Smooth muscle cell (in vitro differentiated cells): ENCODE measurements around the gene TMCC3. TPM values are rescaled to one million over a fixed set of nuclear protein-coding genes. Genes with fewer than 3 reads are reported as not detected.
A peak's percentile ranks its signal among the peaks of the same experiment; 100 is the strongest.
"Not testable (repeated sequence)": the region's sequence is repeated elsewhere in the genome, so short reads cannot be mapped to it uniquely, and the experiment has no call there.

Experiments
- DNase-seq: peaks from one replicate; lab custom pipeline; 2025; ENCODE audit not compliant: unreplicated experiment; lab: John Stamatoyannopoulos, UW
- H2AFZ ChIP-seq: fragments of 200-600 bp; sonication (generic); 2 replicates; pipeline ENCODE4 v1.6.0; 2016; ENCODE audit warnings: antibody characterized with exemption, low read depth, mild to moderate bottlenecking
- H3F3A ChIP-seq: fragments of 200-600 bp; sonication (generic); 2 replicates; pipeline ENCODE4 v1.6.0; 2017; ENCODE audit warnings: antibody characterized with exemption, low read depth
- H3K27ac ChIP-seq: fragments of 200-600 bp; sonication (generic); 2 replicates; pipeline ENCODE4 v1.5.1; 2016; ENCODE audit warnings: low read depth, mild to moderate bottlenecking
- H3K27me3 ChIP-seq: fragments of 200-600 bp; sonication (generic); 2 replicates; pipeline ENCODE4 v1.6.1; 2016; ENCODE audit warnings: low read depth, mild to moderate bottlenecking
- H3K36me3 ChIP-seq: fragments of 200-600 bp; sonication (generic); 2 replicates; pipeline ENCODE4 v1.5.1; 2016; ENCODE audit warnings: low read depth
- H3K4me1 ChIP-seq: fragments of 200-600 bp; sonication (generic); 2 replicates; pipeline ENCODE4 v1.5.1; 2016; ENCODE audit warnings: low read depth
- H3K4me2 ChIP-seq: fragments of 200-600 bp; sonication (generic); 2 replicates; pipeline ENCODE4 v1.6.0; 2016; ENCODE audit warnings: mild to moderate bottlenecking
- H3K4me3 ChIP-seq: fragments of 200-600 bp; sonication (generic); 2 replicates; pipeline ENCODE4 v1.5.1; 2016; ENCODE audit warnings: mild to moderate bottlenecking
- H3K79me2 ChIP-seq: fragments of 200-600 bp; sonication (generic); 2 replicates; pipeline ENCODE4 v1.6.0; 2016; ENCODE audit warnings: low read depth, mild to moderate bottlenecking
- H3K9ac ChIP-seq: fragments of 200-600 bp; sonication (generic); 2 replicates; pipeline ENCODE4 v1.6.0; 2016; ENCODE audit warnings: low read depth
- H3K9me3 ChIP-seq: fragments of 200-600 bp; sonication (generic); replicated peaks from 2 replicates; pipeline ENCODE4 v1.5.1; 2016; ENCODE audit warnings: low read depth
- H4K20me1 ChIP-seq: fragments of 200-600 bp; sonication (generic); 2 replicates; pipeline ENCODE4 v1.6.0; 2016; ENCODE audit warnings: low read depth
- CTCF ChIP-seq: fragments of 200-600 bp; sonication (generic); IDR thresholded peaks from 2 replicates; pipeline ENCODE4 v1.5.1; 2017; ENCODE audit warnings: borderline replicate concordance, mild to moderate bottlenecking, antibody characterized with exemption; ENCODE audit not compliant: insufficient read depth, poor library complexity, severe bottlenecking
- WGBS: methylation state at CpG from one replicate; pipeline ENCODE4 v1.1.7; 2016; ENCODE audit warnings: low lambda C conversion rate; 5-methylcytosine and 5-hydroxymethylcytosine counted together
- polyA plus RNA-seq: library from polyadenylated mRNA; unstranded; fragments of >200 nt; fragmentation: Nextera tagmentation; extraction: Ambion mirVana; gene quantifications from 2 replicates; pipeline ENCODE4 v1.2.1, GENCODE V29; 2016
- total RNA-seq: library from RNA; depleted of rRNA; stranded (reverse); fragments of >200 nt; gene quantifications from 2 replicates; pipeline ENCODE4 v1.2.3, GENCODE V29; 2014

Gene TMCC3
- total and polyA plus RNA-seq, 2 experiments from 2014 or later, result 7.0 to 11.2 TPM

DNA sequence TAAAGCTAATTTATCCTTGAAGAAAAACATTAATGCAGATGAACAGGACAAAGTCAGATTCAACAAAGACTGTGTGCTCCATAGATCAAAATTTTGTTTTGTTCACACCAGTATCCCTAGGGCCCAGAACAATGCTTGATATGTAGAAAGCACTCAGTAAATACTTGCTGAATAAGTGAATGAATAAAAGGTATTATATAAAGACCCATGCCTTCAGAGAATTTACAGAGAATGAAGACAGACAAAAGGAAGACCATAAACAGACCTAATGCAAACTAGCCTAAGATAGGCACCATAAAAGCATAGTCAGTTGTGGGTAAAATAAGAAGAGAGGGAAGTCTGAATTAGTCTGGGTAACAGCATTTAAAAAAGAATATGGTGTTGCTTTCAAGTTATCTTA, 47.3 kb upstream of the TMCC3 start:
- Histone ChIP-seq H4K20me1 (no peaks in the 10 kb centered on the region), H3K36me3 (no peaks in the 10 kb centered on the region), H3K4me2 (no peak overlapping the region), H3K4me3 (no peak overlapping the region), H3K4me1 (no peaks in the 10 kb centered on the region), H2AFZ (no peak overlapping the region), H3K27ac (no peak overlapping the region), H3K9me3 (no peaks in the 10 kb centered on the region), H3K79me2 (no peaks in the 10 kb centered on the region), H3K27me3 (no peaks in the 10 kb centered on the region), H3F3A (no peaks in the 10 kb centered on the region), H3K9ac (no peak overlapping the region)
- DNase-seq, result no peak
- no peak for TF ChIP-seq CTCF

DNA sequence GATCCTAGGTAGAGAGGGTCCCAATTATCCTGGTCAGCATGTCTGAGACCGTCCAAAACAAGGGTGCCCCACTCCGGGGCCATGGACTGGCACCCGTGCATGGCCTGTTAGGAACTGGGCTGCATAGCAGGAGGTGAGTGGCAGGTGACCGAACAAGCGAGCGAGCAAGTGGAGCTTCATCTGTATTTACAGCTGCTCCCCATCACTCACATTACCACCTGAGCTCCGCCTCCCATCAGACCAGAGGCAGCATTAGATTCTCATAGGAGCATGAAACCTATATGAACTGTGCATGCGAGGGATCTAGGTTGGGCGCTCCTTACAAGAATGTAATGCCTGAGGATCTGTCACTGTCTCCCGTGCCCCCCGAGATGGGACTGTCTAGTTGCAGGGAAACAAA, 44.4 kb upstream of the TMCC3 start:
- TF ChIP-seq CTCF, result no peak
- Histone ChIP-seq H3F3A (peaks cover 14% of the 10 kb centered on the region), H3K9ac (no peak overlapping the region), H3K4me1 (peaks cover 11% of the 10 kb centered on the region), H3K27ac (no peak overlapping the region), H3K27me3 (no peaks in the 10 kb centered on the region), H2AFZ (no peak overlapping the region), H3K79me2 (no peaks in the 10 kb centered on the region), H4K20me1 (no peaks in the 10 kb centered on the region), H3K36me3 (no peaks in the 10 kb centered on the region), H3K9me3 (no peaks in the 10 kb centered on the region), H3K4me2 (no peak overlapping the region), H3K4me3 (no peak overlapping the region)
- DNase-seq, result no peak
- 97% methylated on average over 11 of the region's 11 CpGs for WGBS

DNA sequence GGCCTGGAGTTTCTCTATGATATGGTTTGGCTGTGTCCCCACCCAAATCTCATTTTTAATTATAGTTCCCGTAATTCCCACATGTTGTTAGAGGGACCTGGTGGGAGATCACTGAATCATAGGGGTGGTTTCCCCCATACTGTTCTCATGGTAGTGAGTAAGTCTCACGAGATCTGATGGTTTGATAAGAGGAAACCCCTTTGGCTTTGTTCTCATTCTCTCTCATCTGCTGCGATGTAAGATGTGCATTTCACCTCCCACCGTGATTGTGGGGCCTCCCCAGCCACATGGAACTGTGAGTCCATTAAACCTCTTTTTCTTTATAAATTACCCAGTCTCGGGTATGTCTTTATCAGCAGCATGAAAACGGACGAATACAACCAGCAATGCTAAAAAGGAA, 42.5 kb upstream of the TMCC3 start:
- H3K4me1 ChIP-seq, result peaks cover 18% of the 10 kb centered on the region
- not testable (repeated sequence) for H3K4me2 ChIP-seq, H3K27me3 ChIP-seq, H3K27ac ChIP-seq, H2AFZ ChIP-seq, H3K79me2 ChIP-seq, H4K20me1 ChIP-seq, H3K4me3 ChIP-seq, H3K36me3 ChIP-seq, H3K9ac ChIP-seq, H3K9me3 ChIP-seq, DNase-seq
- H3F3A ChIP-seq, result peaks cover 22% of the 10 kb centered on the region
- 81% methylated on average over 7 of the region's 7 CpGs for WGBS

DNA sequence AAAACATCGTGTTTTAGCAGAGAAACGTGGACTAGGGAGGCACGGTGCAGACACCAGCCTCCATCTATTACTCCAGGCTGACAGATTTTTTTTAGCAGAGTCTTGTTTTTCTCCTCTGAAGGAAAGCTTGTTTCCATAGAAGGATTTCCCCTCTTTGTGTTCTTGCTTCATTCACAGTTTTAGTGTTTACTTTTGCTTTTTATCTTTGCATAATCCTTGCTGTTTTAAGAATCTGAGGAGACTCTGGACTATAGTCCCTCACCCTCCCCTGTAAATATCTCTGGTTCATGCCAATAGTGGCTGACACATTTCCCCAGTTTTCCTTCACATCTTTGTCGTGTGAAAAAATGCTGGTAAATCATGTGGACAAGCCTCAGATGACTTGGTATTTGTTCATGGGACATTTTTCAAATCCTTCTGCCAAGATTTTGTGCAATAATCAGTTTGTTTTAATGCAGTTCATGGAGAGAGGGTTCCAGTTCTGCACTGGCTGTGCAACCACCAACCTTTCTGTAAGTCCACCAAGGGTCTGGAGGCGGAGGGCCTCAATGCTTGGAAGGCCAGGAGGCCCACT, 39.9 kb upstream of the TMCC3 start:
- Histone ChIP-seq H2AFZ (peak overlapping the region; percentile 59), H3K27me3 (no peaks in the 10 kb centered on the region), H3K4me2 (peak overlapping the region; percentile 82), H3K4me3 (peak overlapping the region; percentile 29), H3K9me3 (no peaks in the 10 kb centered on the region), H3K36me3 (no peaks in the 10 kb centered on the region), H3K79me2 (peaks cover 1% of the 10 kb centered on the region), H3K9ac (peak overlapping the region; percentile 71), H3F3A (peaks cover 22% of the 10 kb centered on the region), H3K4me1 (peaks cover 18% of the 10 kb centered on the region), H4K20me1 (no peaks in the 10 kb centered on the region), H3K27ac (peak overlapping the region; percentile 86)
- WGBS, result 46% methylated on average over 5 of the region's 5 CpGs
- TF ChIP-seq CTCF, result no peak
- no peak for DNase-seq
